OCI-LY3 (cell line): ENCODE data around the gene BRSK1.

ENCODE experiments used
- H2AFZ ChIP-seq: fragments of 200-600, 300-600 bp; shearing (Covaris generic); 2 replicates; pipeline ENCODE4 v1.6.0; 2014; ENCODE audit warnings: antibody characterized with exemption, low read depth, low read length
- H3K27ac ChIP-seq: fragments of 200-600, 300-600 bp; sonication (generic); 2 replicates; pipeline ENCODE4 v1.5.1; 2014; ENCODE audit warnings: mild to moderate bottlenecking, low read length, moderate library complexity, mixed read lengths
- H3K27me3 ChIP-seq: fragments of 200-600, 300-600 bp; sonication (generic); 2 replicates; pipeline ENCODE4 v1.6.1; 2014; ENCODE audit warnings: low read depth, low read length, mixed read lengths
- H3K36me3 ChIP-seq: fragments of 200-600, 300-600 bp; sonication (generic); replicated peaks from 2 replicates; pipeline ENCODE3; 2014; ENCODE audit warnings: low read depth, low read length, mixed read lengths
- H3K4me1 ChIP-seq: fragments of 300-600, 200-600 bp; sonication (generic); 2 replicates; pipeline ENCODE4 v1.6.1; 2014; ENCODE audit warnings: low read length, mixed read lengths
- H3K4me2 ChIP-seq: fragments of 200-600, 300-600 bp; sonication (generic); 2 replicates; pipeline ENCODE4 v1.6.1; 2014; ENCODE audit warnings: low read length, mixed read lengths
- H3K4me3 ChIP-seq: fragments of 300-600, 200-600 bp; sonication (generic); 2 replicates; pipeline ENCODE4 v1.5.1; 2014; ENCODE audit warnings: antibody characterized with exemption, mild to moderate bottlenecking, low read length, moderate library complexity
- H3K79me2 ChIP-seq: fragments of 300-600, 200-600 bp; shearing (Covaris generic); 2 replicates; pipeline ENCODE4 v1.6.1; 2014; ENCODE audit warnings: mild to moderate bottlenecking, low read length, mixed read lengths
- H3K9ac ChIP-seq: fragments of 300-600, 200-600 bp; shearing (Covaris generic); 2 replicates; pipeline ENCODE4 v1.6.0; 2014; ENCODE audit warnings: mild to moderate bottlenecking, low read length, moderate library complexity
- H3K9me3 ChIP-seq: fragments of 200-600, 300-600 bp; shearing (Covaris generic); 2 replicates; pipeline ENCODE4 v1.6.1; 2014; ENCODE audit warnings: low read length, mixed read lengths; ENCODE audit not compliant: insufficient read depth
- H4K20me1 ChIP-seq: fragments of 200-600, 300-600 bp; sonication (generic); 2 replicates; pipeline ENCODE4 v1.6.1; 2016; ENCODE audit warnings: low read length, mixed read lengths; ENCODE audit not compliant: insufficient read depth
- CTCF ChIP-seq: fragments of 200-600, 300-600 bp; sonication (generic); IDR thresholded peaks from 2 replicates; pipeline ENCODE4 v1.5.1; 2014; ENCODE audit warnings: antibody characterized with exemption, low read length, low read depth
- EZH2phosphoT487 ChIP-seq: fragments of 200-600 bp; shearing (Covaris generic); IDR thresholded peaks from 2 replicates; pipeline ENCODE4 v1.6.1; 2018; ENCODE audit warnings: antibody characterized with exemption, mixed run types, low read depth

BRSK1 gene

GRCh38 chr19:55248704-55249103 is 35.1 kb upstream of the BRSK1 start:
- no peak for TF ChIP-seq CTCF
- TF ChIP-seq EZH2phosphoT487, result no peak
- H3K9ac ChIP-seq, result no peak overlapping the region
- no peak overlapping the region for H3K27ac ChIP-seq
- no peaks in the 10 kb centered on the region for H3K27me3 ChIP-seq
- no peak overlapping the region for H3K4me3 ChIP-seq
- peaks cover 77% of the 10 kb centered on the region for H3K36me3 ChIP-seq
- H2AFZ ChIP-seq, result no peak overlapping the region
- H3K79me2 ChIP-seq, result peaks cover 99% of the 10 kb centered on the region
- peaks cover 91% of the 10 kb centered on the region for H4K20me1 ChIP-seq
- no peaks in the 10 kb centered on the region for H3K9me3 ChIP-seq
- no peak overlapping the region for H3K4me2 ChIP-seq
- peaks cover 28% of the 10 kb centered on the region for H3K4me1 ChIP-seq

DNA sequence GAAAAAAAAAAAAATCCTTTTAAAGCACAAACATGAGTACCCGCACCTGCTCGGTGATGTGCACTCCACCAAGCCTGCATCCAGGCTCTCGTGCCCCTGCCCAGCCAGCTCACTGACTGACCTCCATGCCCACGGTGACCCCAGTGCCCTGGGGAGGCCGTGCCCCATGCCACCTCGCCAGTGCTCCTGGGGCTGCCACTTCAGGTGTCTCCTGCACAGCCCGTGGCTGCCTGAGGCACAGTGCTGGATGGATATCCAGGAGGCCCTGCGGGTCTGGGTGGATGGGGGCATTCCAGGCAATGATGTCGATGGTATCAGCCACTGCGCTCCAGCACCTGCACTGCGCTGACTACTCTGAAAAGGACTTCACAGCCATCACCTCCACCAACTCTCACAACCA is 34.0 kb upstream of the BRSK1 start:
- peaks cover 80% of the 10 kb centered on the region for H4K20me1 ChIP-seq
- peaks cover 70% of the 10 kb centered on the region for H3K36me3 ChIP-seq
- H3K9me3 ChIP-seq, result no peaks in the 10 kb centered on the region
- no peak overlapping the region for H3K9ac ChIP-seq
- no peak overlapping the region for H3K4me3 ChIP-seq
- no peaks in the 10 kb centered on the region for H3K27me3 ChIP-seq
- H3K4me2 ChIP-seq, result no peak overlapping the region
- no peak for TF ChIP-seq CTCF
- TF ChIP-seq EZH2phosphoT487, result no peak
- peaks cover 99% of the 10 kb centered on the region for H3K79me2 ChIP-seq
- no peak overlapping the region for H3K27ac ChIP-seq
- H2AFZ ChIP-seq, result no peak overlapping the region
- H3K4me1 ChIP-seq, result peaks cover 37% of the 10 kb centered on the region

DNA sequence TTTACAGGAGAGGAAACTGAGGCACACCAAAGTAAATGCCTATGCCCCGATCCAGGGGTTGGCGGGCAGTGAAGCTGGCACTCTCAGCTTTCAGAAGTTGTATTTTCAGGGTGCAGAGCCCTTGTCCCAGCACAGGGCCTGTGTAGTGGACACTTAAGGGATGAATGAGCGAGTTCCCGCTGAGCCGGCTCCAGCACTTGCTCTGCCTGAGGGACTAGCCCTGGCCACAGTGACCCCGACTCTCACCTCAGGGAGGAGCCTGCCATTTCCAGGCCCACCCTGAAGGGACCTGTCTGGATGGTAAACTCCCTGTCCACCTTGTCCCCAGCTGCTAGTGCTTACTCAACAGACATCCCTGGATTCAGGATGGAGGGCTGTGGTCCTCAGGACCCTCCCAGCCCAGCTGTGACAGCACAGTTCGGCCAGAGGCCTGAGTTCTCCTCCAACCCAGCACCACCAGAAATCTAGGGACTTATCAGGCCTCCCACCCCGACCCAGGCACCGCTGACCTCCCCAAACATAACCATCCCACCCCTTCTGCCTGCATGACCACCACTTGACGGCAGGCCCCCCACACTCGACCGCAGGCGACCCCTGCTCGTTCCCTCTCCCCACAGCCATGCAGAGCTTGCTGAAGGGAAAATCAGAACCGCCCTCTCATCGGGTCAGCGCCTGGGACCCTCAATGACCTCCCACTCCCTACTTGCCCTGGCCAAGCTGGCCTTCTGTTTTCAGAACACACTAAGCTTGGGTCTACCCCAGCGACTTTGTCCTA is 33.3 kb upstream of the BRSK1 start:
- Histone ChIP-seq H3K4me2 (no peak overlapping the region), H3K4me1 (peaks cover 37% of the 10 kb centered on the region), H3K27ac (no peak overlapping the region), H3K79me2 (peaks cover 99% of the 10 kb centered on the region), H3K36me3 (peaks cover 70% of the 10 kb centered on the region), H3K27me3 (no peaks in the 10 kb centered on the region), H2AFZ (no peak overlapping the region), H3K9me3 (no peaks in the 10 kb centered on the region), H3K4me3 (no peak overlapping the region), H4K20me1 (peaks cover 74% of the 10 kb centered on the region), H3K9ac (no peak overlapping the region)
- no peak for TF ChIP-seq EZH2phosphoT487
- TF ChIP-seq CTCF, result no peak

DNA sequence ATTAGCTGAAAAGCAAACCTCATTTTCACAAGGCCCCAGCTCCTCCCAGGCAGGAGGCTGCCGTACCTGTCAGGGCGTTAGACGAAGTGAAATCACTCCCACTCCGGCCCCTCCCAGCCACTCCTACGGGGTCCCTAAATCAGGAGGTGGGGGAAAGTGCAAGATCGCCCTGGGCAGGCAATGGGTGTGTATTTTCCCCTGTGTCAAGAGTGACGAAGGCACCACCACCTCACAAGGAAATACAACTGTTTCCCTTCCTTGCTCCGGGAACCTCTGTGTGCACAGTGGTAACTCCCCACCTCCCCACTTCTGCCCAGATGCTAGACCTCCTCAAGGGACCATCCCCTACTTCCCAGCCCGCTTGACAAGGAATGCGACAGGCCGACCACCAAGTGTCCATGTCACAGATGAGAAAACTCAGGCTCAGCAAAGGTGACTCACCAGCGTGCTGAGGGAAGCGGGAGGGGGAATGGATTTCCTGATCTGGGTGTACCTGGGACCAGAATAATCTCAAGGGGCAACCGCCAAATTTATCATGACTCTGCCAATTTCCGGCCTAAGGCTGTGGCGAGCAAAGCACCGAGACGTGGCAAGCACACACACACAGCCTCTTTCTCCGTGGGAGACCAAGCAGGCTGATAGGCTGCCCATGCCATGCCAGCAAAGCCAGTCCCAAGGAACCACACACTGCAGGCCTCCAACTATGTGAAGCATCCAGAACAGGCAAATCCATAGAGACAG is 32.3 kb upstream of the BRSK1 start:
- Histone ChIP-seq H4K20me1 (peaks cover 76% of the 10 kb centered on the region), H3K79me2 (peaks cover 100% of the 10 kb centered on the region), H3K36me3 (peaks cover 75% of the 10 kb centered on the region)

More for the DNA sequence above, 32.3 kb upstream of the BRSK1 start:
- Histone ChIP-seq H3K4me3 (peak overlapping the region; percentile 31; the same call in 1 of the 2 replicates), H2AFZ (no peak overlapping the region), H3K27ac (peak overlapping the region; percentile 48), H3K4me2 (peak overlapping the region; percentile 62), H3K9me3 (no peaks in the 10 kb centered on the region), H3K9ac (peak overlapping the region; percentile 32; the same call in 1 of the 2 replicates), H3K4me1 (peaks cover 46% of the 10 kb centered on the region), H3K27me3 (no peaks in the 10 kb centered on the region)
- TF ChIP-seq CTCF, result no peak
- no peak for TF ChIP-seq EZH2phosphoT487
